IPS-18a (cell line): ENCODE data around the gene CASP1.
"Not testable (repeated sequence)": the region's sequence is repeated elsewhere in the genome, so short reads cannot be mapped to it uniquely, and the experiment has no call there.

Experiments
- H3K27ac ChIP-seq: one replicate; pipeline ENCODE4 v1.5.1; 2013; ENCODE audit warnings: low read length
- H3K27me3 ChIP-seq: one replicate; pipeline ENCODE4 v1.6.1; 2013; ENCODE audit warnings: mild to moderate bottlenecking, low read length; ENCODE audit not compliant: control insufficient read depth, insufficient read depth
- H3K36me3 ChIP-seq: one replicate; pipeline ENCODE4 v1.6.1; 2013; ENCODE audit warnings: low read depth, low read length; ENCODE audit not compliant: control insufficient read depth
- H3K4me1 ChIP-seq: one replicate; pipeline ENCODE4 v1.6.1; 2013; ENCODE audit warnings: low read depth, low read length; ENCODE audit not compliant: control insufficient read depth
- H3K4me3 ChIP-seq: one replicate; pipeline ENCODE4 v1.5.1; 2013; ENCODE audit warnings: low read length
- H3K9ac ChIP-seq: one replicate; pipeline ENCODE4 v1.6.1; 2013; ENCODE audit warnings: mild to moderate bottlenecking, low read length, moderate library complexity
- H3K9me3 ChIP-seq: one replicate; pipeline ENCODE4 v1.6.1; 2013; ENCODE audit warnings: low read depth, low read length; ENCODE audit not compliant: control insufficient read depth

Gene CASP1

DNA sequence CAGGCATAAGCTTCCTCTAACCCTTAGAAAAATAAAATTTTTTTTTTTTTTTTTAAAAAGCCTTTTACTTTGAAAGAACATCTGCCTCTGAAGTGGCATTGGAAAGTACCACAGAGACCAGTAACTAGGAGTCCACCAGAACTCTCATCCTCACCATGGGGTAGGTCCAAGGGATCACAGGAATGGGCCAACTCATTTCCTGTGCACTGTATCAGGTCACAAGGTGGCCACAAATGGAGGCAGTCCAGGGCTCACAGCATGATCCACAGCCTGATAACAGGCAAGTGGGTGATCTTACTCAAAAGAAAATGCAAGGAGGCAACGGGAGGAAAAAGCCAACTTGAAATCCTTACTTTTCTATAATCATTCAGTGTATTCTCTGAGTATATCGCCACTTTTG lies 34.8 kb upstream of the CASP1 start:
- not testable (repeated sequence) for H3K9ac ChIP-seq, H3K27ac ChIP-seq, H3K9me3 ChIP-seq

DNA sequence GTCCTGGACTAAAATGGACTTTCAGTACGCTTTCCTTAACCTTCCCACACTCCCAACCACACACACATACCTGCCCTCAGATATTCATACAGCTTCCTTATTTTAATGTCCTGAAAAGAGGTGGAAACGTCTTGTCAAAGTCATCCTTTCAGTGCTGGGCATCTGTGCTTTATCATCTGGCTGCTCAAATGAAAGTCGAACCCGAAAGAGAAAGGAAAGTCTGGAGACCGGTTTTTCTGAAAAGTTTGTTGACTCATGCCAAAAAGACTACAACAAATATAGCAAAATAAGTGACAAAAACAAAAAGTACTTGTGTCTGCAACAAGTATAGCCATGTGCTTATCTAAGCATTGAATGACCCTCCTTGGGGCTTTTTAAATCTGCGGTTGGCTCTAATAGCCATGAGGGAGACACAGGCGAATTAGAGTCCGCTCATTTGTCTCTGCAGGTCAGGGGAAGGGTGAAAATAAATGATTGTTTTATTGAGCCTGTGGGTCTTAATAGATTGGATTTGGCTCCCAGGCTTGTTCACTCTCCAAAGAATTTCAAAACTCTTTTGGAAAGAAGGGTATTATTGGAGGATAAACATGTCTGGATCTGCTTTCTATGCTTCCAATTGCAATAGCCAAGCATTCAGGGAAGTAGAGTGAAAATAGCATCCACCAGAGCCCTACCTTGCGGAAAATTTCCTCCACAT lies 28.4 kb upstream of the CASP1 start:
- H3K9ac ChIP-seq, H3K27me3 ChIP-seq, H3K4me1 ChIP-seq, H3K9me3 ChIP-seq, H3K4me3 ChIP-seq, H3K27ac ChIP-seq, H3K36me3 ChIP-seq: not testable (repeated sequence)

More for the DNA sequence above, 34.8 kb upstream of the CASP1 start:
- not testable (repeated sequence) for H3K4me3 ChIP-seq, H3K4me1 ChIP-seq, H3K36me3 ChIP-seq, H3K27me3 ChIP-seq

- H3K27ac ChIP-seq = no peak overlapping the region
- H3K4me3 ChIP-seq = no peak overlapping the region
- no peaks in the 10 kb centered on the region for H3K27me3 ChIP-seq
- H3K9ac ChIP-seq = no peak overlapping the region
- no peaks in the 10 kb centered on the region for H3K4me1 ChIP-seq
- no peaks in the 10 kb centered on the region for H3K36me3 ChIP-seq
- H3K9me3 ChIP-seq = no peaks in the 10 kb centered on the region
Observed at GRCh38 chr11:105057432-105057831, 22.5 kb upstream of the CASP1 start.

DNA sequence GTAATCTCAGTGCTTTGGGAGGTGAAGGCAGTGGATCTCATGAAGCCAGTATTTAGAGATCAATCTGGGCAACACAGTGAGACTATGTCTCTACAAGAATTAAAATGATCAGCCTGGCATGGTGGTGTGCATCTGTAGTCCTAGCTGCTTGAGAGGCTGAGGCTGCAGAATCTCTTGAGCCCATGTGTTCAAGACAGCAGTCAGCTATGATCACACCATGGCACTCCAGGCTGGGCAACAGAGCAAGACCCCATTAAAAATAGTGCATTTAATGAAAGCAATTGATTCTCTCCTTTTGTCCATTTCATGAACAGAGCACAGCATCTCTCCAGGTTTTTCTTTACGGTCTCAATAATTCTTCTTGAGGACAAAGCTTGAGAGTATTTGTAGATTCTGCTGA lies 21.5 kb upstream of the CASP1 start:
- no peaks in the 10 kb centered on the region for H3K36me3 ChIP-seq
- H3K4me1 ChIP-seq = no peaks in the 10 kb centered on the region
- no peaks in the 10 kb centered on the region for H3K27me3 ChIP-seq
- no peak overlapping the region for H3K27ac ChIP-seq
- H3K9me3 ChIP-seq = no peaks in the 10 kb centered on the region
- no peak overlapping the region for H3K4me3 ChIP-seq
- no peak overlapping the region for H3K9ac ChIP-seq

- no peak overlapping the region for H3K27ac ChIP-seq
- H3K36me3 ChIP-seq = no peaks in the 10 kb centered on the region
- H3K9me3 ChIP-seq = no peaks in the 10 kb centered on the region
- no peaks in the 10 kb centered on the region for H3K27me3 ChIP-seq
- no peak overlapping the region for H3K9ac ChIP-seq
- H3K4me3 ChIP-seq = no peak overlapping the region
- no peaks in the 10 kb centered on the region for H3K4me1 ChIP-seq
Observed at GRCh38 chr11:105054723-105055493, 20.0 kb upstream of the CASP1 start.

DNA sequence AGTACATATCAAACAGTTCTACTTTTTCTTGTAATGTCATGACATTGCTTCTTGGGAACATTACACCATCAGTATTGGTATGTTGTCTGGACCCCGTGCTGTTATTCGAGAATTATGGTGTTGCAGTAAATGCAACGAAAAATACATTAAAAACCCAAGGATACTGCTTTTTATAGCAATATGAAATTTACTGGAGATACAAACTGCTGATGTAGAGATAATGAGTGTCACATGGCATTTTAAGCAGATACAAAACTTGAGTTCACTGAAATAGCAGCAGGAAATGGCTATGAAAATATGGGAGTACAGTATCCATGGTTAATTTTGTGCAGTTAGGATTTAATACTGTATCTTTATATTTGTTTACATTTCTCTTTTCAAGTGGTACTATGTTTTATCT lies 17.5 kb upstream of the CASP1 start:
- H3K27me3 ChIP-seq = no peaks in the 10 kb centered on the region
- no peak overlapping the region for H3K4me3 ChIP-seq
- no peaks in the 10 kb centered on the region for H3K4me1 ChIP-seq
- H3K9ac ChIP-seq = no peak overlapping the region
- no peaks in the 10 kb centered on the region for H3K36me3 ChIP-seq
- no peaks in the 10 kb centered on the region for H3K9me3 ChIP-seq
- no peak overlapping the region for H3K27ac ChIP-seq

DNA sequence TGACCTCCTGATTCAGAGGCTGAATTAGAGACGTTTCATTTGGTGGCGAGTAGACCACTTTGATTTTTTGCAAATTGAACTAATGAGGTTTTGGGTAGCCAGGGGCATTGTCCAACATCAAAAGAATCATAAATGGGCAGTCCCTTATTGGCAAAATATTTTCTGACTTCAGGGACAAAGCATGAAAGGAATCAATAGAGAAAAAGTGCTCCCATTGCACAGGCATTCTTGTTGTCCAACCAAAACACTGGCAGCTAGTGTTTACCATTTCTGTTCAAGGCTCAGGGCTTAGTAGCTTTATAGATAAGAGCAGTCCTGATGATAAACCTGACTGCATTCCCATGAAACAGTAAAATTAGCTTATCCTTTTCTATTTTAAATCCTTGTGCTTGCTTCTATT lies 16.6 kb upstream of the CASP1 start:
- Histone ChIP-seq H3K27me3 (no peaks in the 10 kb centered on the region), H3K27ac (no peak overlapping the region), H3K9me3 (no peaks in the 10 kb centered on the region), H3K9ac (no peak overlapping the region), H3K4me3 (no peak overlapping the region), H3K36me3 (no peaks in the 10 kb centered on the region), H3K4me1 (no peaks in the 10 kb centered on the region)

- Histone ChIP-seq H3K27ac (no peak overlapping the region), H3K36me3 (no peaks in the 10 kb centered on the region), H3K9me3 (no peaks in the 10 kb centered on the region), H3K9ac (no peak overlapping the region), H3K27me3 (no peaks in the 10 kb centered on the region), H3K4me3 (no peak overlapping the region), H3K4me1 (no peaks in the 10 kb centered on the region)
Observed at GRCh38 chr11:105049481-105049880, 14.5 kb upstream of the CASP1 start.

DNA sequence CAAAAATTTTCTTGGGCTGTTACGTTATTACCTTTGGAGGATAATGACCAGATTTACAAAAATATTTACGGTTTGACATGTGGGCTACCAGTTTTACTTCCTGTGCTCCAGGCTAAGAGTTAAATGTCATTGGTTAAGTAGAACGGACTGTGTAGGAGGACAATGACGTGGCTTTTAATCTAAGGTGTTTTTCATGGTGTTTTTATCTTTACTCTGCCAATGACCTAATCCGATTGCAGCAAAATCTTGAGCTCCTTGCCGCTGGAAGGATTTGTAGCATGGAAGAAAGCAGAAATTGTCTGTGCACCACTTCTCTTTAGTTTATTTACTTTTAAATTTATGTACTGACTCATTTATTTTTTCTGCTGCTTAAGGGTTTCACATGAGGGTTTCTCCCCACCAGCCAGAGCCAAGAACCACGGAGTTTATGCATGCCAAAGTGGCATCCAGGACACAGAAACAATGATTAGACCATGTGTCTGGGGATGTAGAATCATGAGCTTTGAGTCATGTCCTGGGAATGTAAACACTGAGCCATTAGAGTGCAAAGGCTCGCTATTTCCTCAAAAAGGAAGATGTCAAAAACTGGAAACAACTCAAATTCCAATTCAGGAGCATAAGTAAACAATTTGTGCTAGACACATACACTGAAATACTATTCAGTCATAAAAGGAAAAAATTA lies 12.1 kb upstream of the CASP1 start:
- H3K36me3 ChIP-seq = no peaks in the 10 kb centered on the region
- H3K9me3 ChIP-seq = no peaks in the 10 kb centered on the region
- H3K4me1 ChIP-seq = no peaks in the 10 kb centered on the region
- H3K9ac ChIP-seq = no peak overlapping the region
- H3K4me3 ChIP-seq = no peak overlapping the region
- no peak overlapping the region for H3K27ac ChIP-seq
- H3K27me3 ChIP-seq = no peaks in the 10 kb centered on the region

- Histone ChIP-seq H3K36me3 (no peaks in the 10 kb centered on the region), H3K4me1 (no peaks in the 10 kb centered on the region), H3K27ac (no peak overlapping the region), H3K4me3 (no peak overlapping the region), H3K27me3 (no peaks in the 10 kb centered on the region), H3K9ac (no peak overlapping the region), H3K9me3 (no peaks in the 10 kb centered on the region)
Observed at GRCh38 chr11:105045676-105046296, 10.8 kb upstream of the CASP1 start.

DNA sequence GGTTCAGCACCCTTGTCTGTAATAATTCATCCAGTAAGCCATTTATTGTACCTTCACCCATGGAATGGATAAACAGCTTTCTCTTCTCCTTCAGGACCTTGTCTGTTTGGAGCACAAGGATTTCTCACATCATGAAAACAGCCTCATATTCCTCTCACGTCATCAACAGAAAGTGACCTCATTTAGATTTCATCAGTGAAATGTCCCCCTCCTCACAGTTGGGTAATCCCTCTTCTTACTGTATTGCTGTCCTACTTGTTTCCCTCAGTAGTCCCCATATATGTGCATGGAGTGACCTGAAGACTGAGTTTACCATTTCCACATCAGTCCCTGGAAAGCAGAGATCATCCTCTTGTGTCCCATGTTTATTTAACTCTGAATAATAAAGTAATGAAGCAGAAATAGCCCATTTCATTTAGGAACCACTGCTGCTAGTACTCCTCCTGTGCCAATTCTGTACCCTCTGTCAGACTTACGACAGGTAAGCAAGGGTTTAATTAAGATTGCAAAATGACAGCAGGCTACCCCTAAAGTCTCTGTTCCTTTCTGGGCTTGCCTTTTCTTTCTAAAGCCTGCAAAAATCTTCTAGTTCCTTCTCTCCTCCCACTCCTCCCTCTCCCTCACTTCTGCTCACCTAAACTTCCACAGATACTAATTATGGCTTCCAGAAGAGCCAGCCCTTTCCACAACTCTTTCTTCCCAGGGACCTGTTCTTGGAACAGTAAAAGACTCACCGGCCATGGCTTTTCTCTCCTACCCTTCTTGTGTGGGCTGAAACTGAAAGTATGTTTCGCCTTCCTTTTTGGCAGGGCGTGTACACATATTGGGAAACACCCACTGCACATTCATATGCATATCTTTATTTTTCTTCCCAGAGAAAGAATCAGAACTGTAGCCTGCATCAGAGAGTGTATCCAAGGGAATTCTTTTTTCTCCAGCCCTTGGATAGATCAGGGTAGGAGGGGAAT lies 9.9 kb upstream of the CASP1 start, which contains the start of gene CARD16:
TSS of gene CARD16 (minus strand) at position 779 of the 968 bp plus-strand sequence. CDS start at position 741, 38 bp downstream.
- not testable (repeated sequence) for H3K4me1 ChIP-seq, H3K9ac ChIP-seq, H3K27ac ChIP-seq, H3K27me3 ChIP-seq, H3K9me3 ChIP-seq, H3K4me3 ChIP-seq, H3K36me3 ChIP-seq
